Stimulated activated CD8-positive, alpha-beta memory T cell treated with anti-CD3 and anti-CD28 coated beads, Interleukin-4, amount 100 ng/mL, for 24 hours (primary cell): Measurements from ENCODE around the gene COL15A1.

Source experiments
- DNase-seq: peaks from one replicate; pipeline ENCODE4 v3.0.0-alpha.2; 2020; ENCODE audit warnings: low read depth

Gene COL15A1

DNA sequence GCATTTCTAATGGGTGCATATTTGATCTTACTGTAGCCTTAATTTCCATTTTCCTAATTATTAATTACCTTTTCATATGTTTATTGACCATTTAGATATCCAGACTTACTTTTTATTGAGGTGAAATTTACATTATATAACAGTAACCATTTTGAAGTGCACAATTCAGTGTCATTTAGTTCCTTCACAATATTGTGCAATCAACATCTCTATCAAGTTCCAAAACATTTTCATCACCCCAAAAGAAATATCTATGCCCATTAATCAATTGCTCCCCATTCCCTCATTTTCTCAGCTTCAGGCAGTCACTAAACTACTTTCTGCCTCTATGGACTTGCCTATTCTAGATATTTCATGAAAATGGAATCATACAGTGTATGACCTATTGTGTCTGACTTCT is 5.9 kb downstream of the COL15A1 start:
- DNase-seq = no peak

DNA sequence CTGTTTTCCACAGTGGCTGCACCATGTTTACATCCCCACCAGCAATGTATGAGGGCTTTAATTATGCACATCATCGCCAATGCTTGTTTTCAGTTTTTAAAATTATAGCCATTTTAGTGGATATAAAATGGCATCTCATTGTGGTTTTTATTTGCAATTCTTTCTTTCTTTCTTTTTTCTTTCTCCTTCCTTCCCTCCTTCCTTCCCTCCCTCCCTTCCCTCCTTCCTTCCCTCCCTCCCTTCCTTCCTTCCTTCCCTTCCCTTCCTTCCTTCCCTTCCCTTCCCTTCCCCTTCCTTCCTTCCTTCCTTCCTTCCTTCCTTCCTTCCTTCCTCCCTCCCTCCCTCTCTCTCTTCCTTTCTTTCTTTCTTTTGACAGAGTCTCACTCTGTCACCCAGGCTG is 6.6 kb downstream of the COL15A1 start:
- no peak for DNase-seq

DNA sequence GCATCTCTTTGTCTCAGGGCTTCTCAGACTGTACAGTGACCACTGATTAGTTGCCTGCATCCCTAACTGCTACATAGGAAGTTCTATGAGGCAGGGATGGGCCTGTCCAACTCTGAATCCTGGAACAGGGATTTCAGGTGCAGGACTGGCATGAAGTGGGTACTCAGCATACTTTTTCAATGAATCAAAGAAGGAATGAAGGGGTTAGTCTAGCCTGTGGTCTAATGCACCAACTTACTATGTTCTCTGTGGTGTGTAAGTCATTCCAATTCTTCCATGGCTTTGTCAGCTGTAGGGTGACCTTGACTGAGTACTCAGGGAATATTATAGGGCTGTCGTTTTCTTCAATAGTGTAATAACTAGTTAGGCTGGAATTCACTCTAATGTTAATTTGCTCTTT is 8.3 kb downstream of the COL15A1 start:
- DNase-seq = no peak

DNA sequence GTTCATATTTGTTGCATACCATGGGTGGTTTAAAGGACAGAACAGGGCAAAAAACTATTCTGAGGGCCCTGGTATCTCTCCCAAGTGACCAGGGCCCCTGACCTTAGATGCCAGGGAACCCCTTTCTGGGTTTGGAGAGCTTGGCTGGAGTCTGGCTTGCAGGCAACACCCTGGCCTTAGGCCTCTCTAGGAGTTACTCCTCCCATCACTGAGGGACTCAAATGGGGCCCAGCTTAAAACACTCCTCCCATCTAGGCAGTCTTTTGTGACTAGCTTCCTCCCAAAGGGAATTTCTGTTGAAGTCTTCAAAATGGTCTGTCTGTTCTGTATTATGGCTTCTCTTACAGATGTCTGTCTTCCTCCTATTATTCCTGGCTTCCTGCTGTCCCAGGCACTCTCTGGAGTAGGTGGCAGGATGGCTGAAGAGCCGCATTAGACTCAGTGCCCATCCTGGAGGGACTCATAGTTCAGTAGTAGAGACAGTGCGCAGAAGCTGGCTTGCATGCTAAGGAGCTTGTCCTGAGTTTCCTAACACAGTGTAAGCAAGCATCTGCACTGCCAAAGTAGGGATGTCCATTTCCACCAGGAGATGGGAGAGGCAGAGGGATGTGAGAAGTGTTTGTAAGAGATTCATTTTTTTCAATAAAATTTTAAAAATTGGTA is 10.0 kb downstream of the COL15A1 start:
- DNase-seq = no peak

DNA sequence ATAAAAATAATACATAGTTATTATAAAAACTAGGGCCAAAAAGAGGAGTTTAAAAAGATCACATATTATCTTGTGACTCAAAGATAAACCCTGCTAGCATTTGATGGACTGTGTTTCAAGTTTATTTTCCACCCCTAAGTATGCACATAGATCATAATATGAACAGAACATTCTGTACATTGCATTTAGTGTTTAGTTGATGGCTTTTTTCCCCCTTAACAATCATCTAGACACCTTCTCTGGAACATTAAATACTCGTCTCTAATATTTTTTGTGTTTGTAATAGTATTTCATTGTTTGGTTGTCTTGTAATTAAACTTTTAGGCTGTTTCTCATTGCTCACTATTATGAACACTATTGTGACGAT is 10.5 kb downstream of the COL15A1 start:
- no peak for DNase-seq

DNA sequence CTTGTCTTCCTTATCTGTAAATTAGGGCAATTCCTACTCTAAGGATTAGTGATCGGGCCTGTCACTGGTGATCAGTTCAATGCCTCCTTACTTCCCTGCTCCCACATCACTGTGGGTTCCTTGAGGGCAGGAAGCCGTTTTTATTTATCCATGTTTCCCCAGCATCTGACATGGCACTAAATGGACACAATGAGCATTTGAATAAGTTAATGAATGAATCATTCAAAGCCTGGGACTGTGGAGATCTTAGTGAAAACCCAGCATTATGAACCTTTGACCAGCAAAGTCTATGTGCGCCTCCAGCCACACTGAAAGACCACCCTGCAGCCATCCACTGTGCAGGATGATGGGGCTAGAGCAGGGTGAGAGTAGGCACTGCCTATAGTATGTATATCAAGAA is 11.6 kb downstream of the COL15A1 start:
- no peak for DNase-seq

DNA sequence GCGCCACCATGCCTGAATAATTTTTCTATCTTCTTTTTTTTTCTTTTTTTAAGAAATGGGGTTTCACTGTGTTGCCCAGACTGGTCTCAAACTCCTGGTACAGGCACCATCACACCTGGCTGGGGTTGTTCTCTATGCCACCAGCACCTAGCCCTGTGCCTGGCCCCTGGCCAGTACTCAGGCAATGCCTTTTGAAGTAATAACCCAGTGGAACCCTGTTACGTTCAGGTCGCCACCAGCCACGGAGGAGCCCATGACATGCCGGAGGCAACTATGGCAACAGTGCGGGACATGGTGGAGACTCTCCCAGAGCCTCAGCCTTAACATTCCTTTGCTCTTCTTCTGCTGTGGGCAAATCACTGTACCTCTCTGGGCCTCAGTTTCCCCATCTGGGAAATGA is 14.1 kb downstream of the COL15A1 start:
- no peak for DNase-seq

DNA sequence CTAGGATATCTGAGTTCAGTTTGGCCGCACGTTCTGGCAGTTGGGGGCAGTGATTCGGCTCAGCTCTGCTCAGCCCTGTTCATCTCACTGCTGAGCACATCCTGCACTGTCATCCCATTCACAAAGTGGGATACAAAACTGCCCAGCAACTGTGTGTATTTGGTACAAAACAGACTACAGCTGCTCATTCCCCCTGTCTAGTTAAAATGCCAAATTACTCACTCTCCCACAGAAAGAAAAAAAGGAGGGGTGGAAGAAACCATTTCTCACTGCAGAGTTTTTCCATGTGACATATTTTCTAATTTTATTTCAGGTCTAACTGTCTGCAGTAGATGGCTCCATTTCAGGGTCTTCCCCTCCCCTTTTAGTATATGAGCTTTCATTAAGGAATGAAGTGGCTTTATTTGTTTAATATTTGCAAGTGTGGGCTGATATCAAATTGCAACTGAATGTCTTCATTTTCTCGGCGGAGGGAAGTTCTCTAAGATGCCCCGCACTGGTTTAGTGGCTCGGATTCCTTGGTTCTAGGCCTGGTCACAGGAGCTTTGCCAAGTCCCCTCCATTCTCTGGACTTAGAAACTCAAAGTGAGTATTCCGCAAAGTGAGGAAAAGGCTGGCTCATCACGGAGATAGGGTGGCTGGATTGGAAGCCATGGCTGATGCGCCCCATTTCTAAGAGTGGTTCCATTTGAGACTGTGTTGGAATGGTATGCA is 14.7 kb downstream of the COL15A1 start:
- no peak for DNase-seq

DNA sequence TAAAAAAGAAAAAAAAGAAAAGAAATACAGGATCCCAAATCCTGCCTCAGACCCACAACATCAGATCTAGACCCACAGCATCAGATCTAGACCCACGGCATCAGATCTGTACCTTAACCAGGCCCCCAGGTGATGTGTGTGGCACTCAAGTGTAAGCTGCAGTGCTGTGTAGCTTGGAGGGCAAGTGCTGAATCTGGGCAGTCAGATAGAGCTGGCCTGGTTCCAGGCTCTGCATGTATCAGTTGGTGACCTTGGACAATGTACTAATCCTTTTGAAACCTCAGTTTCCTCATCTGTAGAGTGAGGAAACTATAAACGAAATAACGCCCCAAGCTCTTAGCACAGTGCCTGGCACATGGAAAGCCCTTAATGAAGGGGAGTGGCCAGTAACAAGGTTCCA is 16.7 kb downstream of the COL15A1 start:
- no peak for DNase-seq

DNA sequence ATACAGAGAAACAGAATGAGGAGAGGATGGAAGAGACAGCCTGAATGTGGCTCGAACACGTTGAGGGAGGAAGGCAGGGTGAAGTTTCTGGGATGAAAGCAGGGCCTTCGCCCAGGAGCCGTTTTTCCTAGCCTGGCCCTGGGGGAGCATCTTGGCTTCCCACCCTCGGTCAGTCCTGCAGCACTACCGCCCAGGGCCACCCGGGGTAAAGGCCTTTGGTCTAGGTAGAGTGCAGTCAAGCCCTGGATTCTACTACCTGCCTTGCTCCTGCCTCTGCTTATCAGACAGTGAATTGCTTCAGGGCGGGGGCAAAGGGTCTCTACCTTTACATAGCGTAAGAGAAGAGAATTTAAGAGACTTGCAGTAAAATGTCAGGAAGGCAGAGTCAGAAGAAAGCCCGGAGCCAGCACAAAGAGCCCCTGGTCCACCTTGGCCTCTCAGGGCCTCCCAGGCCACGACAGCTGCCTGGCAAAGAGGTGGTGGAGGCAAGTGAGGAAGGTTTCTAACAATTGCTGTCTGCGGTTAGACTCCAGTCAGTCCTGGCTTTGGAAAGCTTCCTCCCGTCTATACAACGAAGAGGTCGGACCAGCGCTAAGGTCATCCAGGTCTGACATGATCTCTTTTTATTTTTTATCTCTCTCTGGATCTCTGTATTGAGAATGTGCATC is 17.9 kb downstream of the COL15A1 start:
- no peak for DNase-seq

DNA sequence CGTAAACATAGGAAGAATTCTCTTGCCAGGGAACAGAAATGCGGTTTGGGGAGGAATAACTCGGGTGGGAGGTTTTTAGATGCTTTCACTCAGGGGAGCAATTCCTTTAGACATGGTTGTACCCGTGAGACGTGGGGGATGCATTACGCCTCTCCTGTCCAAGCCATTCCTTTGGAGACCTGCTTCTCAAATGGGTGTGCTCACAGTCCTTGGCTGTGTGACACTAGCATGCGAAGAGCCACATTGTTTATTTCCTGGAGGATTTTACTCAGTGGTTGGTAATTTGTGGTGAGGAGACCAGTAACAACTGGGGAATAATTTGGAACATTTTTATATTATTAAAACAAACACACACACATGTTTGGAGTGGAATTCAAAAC is 18.5 kb downstream of the COL15A1 start:
- DNase-seq = no peak

DNA sequence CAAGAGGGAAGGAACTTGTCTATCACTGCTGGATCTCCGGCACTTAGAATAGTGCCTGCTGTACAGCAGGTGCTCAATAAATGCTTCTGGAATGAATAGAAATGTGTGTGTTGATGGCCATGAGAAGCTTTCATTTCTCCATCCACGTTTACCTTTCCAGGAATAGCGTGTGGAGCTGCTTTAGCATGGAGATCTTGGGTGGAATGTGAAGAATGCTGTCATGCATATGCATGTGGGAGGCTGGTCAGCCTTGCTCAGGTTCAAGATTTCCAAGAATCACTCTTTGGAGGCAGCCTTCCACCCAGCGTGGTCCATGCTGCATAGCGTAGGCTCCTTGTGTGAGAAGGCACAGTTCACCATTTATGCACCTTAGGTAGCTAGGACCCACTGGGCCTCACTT is 19.2 kb downstream of the COL15A1 start:
- DNase-seq = no peak

DNA sequence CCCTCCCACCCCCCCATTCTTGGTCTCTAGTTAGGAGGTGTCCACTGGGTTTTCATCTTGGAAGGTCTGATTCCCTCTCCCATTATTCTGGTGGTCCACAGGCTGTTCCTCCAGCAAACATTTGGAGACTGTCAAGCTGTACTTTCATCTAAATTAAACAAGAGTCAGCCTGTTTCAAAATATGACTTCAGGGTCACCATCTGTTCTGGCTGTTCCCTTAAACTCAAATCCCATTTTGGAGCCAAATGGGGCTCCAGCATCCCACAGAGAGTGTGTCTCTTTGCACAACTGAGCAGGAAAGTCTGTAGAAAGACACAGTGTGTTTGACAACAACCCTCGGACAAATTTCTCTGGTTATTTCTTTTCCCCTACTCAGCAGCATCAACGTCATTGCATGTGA is 20.5 kb downstream of the COL15A1 start:
- DNase-seq = no peak

DNA sequence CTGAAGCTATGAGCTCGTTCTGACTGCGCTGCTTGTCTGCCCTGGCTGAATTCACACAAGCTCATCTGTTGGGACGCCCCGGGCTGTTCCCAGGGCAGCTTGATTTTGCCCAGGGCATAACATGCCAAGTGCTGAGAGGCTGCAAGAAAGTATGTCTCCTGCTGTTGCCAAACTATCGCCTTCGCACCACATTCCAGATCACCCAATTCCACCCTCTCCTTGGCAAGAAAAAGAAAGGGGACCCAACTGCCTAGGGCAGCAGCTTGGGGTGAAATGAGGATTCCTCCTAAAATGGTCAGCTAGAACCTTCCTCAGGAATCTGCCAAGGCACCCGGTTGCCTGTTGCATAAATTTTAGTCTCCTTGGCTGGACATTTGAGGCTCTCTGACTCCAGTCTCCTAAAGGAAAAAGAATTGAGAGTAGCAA is 21.2 kb downstream of the COL15A1 start:
- DNase-seq = no peak

DNA sequence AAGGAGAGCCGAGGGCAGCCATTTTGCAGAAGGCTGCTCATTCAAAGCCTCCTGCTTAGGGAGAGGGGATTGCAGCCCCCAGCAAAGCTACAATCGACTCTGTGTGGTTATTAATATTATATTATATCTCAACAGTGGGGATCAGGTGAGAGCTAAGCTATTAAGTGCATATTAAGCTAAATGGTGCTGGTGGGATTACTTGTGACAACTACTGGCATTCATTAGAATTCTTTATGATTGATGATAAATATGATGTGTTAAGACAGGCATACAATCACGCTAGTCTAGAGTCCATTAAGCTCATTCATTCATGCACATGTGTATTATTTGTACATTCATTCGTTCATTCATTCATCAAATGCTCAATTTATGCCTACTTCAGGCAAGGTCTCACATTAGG is 23.0 kb downstream of the COL15A1 start:
- DNase-seq = no peak

DNA sequence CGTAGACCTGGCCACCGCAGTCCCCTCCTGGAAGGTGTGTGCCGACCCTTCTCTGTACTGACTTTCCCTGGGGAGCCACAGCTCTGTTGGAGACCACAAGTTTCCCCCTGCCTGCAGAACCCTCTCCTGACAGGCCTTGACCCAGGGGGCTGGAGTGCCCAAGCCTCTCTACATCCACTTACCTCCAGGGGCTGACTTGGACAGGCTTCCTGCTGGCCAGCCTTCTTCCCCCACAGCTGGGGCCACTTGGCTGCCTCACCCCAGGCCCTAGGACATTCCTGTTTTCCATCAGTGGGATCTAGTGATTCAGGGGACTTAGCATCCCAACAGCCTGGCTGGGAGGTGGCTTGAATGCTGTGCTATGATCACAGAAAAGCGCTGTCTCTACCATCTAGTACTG is 23.6 kb downstream of the COL15A1 start:
- DNase-seq = no peak

DNA sequence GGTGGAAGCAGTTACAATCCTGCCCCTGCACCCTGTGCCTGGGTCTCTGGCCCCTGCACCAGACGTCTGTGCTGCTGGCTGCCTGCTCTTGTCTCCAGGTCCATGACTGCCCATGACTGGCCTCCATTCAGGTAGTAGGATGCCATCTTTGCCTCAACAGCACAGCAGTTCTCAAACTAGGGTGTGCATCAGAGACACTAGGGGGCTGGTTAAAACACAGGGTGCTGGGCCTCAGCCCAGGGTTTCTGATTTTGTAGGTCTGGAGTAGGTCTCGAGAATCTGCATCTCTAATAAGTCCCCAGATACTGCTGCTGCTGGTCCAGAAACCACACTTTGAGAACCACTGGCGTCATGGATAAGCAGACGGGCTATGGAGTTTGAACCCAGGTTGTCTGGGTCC is 24.0 kb downstream of the COL15A1 start:
- DNase-seq = no peak

DNA sequence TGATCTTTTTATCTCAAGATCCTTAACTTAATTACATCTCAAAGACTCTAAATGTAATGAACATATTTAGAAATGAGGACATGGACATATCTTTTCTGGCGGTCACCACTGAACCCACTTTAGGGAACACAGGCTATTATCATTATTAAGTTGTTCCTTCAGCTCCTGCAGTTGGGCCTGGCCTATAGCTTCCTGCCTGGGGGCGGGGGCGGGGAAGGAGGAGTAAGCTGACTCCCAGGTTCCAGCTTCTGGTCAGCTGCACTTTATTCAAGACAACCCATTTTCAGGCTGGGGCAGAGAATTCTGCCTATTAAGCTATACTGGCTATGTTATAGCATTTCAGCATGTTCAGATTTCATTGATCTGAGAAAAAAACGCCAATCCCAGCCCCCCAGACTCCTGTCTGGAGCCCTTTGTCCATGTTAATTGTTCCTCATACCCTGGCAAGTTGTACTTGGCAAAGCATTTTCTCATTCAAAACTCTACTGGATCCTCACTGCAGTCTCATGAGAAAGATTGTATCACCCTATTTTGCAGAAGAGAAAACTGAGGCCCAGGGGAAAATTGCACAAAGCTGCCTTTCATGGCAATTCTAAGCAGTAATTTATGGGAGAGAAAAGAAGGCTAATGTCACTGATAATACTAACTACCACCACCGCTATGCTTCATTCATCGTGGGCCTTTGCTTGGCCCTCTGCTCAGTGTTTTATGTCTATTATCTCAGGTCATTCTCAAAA is 25.1 kb downstream of the COL15A1 start:
- DNase-seq = no peak

DNA sequence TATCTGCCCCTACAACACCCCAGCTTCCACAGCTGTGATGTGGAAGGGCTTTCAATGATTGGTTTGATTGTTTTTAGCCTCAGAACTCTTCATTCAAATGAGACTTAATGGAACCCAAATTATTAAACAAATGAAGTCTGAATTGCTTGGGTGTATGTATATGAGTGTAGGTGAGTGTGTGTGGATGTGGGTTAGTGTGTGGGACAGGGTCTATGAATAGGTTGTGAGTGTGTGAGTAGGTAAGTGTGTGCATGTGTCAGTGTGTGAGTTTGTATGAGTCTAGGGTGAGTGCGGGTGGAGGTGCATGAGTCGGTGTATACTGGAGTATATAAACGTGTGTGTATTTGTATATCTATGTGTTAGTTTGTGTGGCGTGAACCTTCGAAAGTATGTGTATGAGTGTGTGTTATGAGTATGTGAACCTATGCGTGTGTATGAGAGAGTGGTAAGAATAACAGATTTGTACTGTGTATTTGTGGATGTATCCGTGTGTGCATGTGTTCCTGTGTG is 26.9 kb downstream of the COL15A1 start:
- DNase-seq = no peak

DNA sequence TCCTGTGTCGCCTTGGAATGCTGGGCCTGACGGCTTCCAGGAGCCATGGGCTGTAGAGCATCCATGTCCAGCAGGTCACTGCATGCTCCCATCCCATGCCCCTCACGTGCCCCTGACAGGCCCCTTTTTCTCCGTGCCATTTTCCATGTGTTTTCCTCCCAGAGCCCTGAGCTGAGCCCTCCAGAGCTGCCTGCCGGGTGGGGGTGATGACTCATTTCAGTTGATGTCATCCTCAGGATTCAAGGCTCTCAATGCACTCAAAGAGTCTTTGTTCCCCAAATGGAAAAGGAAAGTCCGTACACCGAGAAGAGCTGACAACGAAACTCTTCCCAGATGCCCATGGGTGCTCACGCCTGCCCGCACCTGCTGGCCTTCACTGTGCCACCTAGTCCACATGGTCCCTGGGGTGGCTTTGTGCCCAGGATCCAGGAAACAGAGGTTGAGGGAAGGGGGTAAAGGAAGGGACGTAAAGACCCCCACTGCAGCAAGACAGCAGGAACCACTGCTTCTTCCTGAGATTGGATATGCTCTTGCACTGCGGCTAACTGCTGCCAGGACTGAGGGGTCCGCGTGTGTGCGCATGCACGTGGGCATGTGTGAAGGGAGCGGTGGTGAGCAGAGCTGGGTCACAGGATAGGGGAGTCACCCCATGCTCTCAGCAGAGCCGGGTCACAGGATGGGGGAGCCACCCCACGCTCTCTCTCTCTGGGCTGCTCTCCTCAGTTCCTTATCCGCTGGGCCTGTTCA is 27.6 kb downstream of the COL15A1 start:
- no peak for DNase-seq

DNA sequence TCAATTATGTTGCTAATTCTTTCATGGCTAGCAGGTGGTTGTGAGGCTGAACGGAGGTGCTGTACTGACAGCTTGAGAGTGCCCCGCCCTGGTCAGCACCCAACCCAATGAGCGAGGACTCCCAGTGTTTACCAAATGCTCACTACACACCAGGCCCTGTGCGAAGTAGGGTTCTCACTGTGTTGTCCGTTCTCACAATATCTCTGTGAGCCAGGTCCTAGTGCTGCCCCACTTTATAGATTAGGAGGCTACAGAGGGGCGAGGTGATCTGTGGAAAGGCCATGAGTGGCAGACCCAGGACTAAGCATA is 28.2 kb downstream of the COL15A1 start:
- DNase-seq = no peak

DNA sequence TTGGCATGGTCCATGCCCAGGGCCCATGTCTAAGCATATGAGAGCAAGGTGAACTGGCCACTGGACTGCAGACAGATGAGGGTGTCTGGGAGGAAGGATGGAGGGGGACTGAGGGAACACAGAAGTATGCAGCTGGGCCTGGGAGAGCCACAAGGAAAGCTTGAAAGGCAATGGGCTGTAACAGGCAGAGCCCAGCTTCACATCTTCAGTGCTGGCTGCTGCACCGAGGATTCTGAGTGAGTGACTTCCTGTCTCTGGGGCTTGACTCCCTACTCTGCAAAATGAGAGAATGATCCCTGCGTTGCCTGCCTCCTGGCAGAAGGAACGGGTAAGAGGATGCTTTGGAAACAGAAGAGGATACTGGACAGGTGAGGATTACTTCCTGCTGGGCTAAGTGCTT is 29.0 kb downstream of the COL15A1 start:
- no peak for DNase-seq
